Right lobe of liver (tissue), 4 donors: Measurements from ENCODE around the gene TLX2.

ENCODE experiments used
- CTCF ChIP-seq, 4 donors: fragments of 200-600 bp in 3 of 4; fragments of 450-650 bp in 1 of 4; IDR thresholded peaks; one replicate each; pipeline versions ENCODE4 v1.5.1 to v1.8.0; 2016 to 2022; ENCODE audit warnings: antibody characterized with exemption in 4 of 4, mild to moderate bottlenecking in 2 of 4
- POLR2A ChIP-seq: fragments of 450-650 bp; IDR thresholded peaks from one replicate; pipeline ENCODE4 v1.6.1; 2017; ENCODE audit warnings: antibody characterized with exemption, mild to moderate bottlenecking
- donor health status: DM: no; HTN: no; CAD: no.
- donor health status: DM: no; HTN: no; CAD: no.
- donor health status: DM: no; HTN: yes; CAD: no.

- TF ChIP-seq CTCF (IDR thresholded peaks at IDR 0.05): no peak
- no peak for TF ChIP-seq POLR2A
These were observed 11.7 kb downstream of the TLX2 start, which contains the start of gene DQX1 for GRCh38 chr2:74525717-74526648.
